ENCODE data around the gene AGBL4.

DNA sequence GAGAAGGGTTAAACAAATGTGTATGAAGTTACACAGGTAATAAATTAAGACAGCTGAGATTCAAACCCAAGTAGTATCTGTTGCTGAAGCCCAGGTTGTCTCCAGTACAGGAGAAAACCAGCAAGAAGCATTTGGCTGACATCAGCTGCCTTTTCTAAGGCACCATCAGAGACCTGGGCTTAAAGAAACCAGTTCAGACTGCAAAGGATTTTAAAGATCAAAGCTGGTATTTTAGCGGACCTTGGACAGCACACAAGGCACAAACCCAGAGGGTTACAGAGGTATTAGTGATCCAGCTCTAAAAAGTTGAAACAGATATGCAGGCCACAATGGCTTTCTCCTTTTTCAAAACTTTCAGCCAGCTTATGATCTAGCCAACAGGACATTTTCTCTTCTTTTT lies 1270.5 kb downstream of the AGBL4 start:
- no peak for TF ChIP-seq L3MBTL2 (IDR thresholded peaks at IDR 0.05)
- TF ChIP-seq POLR2A (conservative IDR thresholded peaks at IDR 0.05), result no peak
- no peak for TF ChIP-seq SAP30 (IDR thresholded peaks at IDR 0.05; ENCODE audit: borderline replicate concordance, insufficient read depth, low read depth, low read length, poor library complexity, severe bottlenecking)
